OCI-LY7 (cell line): ENCODE data around the gene SETD6. TPM values are rescaled to one million over a fixed set of nuclear protein-coding genes. Genes with fewer than 3 reads are reported as not detected.

Source experiments
- BruUV-seq: library from RNA; stranded (reverse); fragments of 400-500 nt; replicated peaks from 2 replicates; lab custom pipeline; 2021; lab: Mats Ljungman, UMichigan
- CTCF ChIA-PET: fragments of 300-600 bp; sonication (Branson Sonifier 250); formaldehyde crosslinking; loops from one replicate; lab custom pipeline; 2022; ENCODE audit warnings: antibody characterized with exemption; ENCODE audit not compliant: unreplicated experiment; lab: Charles Lee
- POLR2A ChIA-PET: fragments of 300-600 bp; sonication (Branson Sonifier 250); formaldehyde crosslinking; loops from one replicate; lab custom pipeline; 2022; ENCODE audit warnings: antibody characterized with exemption; lab: Charles Lee
- DNase-seq: peaks from one replicate; pipeline ENCODE4 v3.0.0-alpha.2; 2015; ENCODE audit warnings: low spot score
- H2AFZ ChIP-seq: fragments of 200-600 bp; sonication (generic), shearing (Covaris generic); 2 replicates; pipeline ENCODE4 v1.6.1; 2014; ENCODE audit warnings: mild to moderate bottlenecking, antibody characterized with exemption, low read length, moderate library complexity
- H3K27ac ChIP-seq: fragments of 200-600 bp; sonication (generic); 2 replicates; pipeline ENCODE4 v1.5.1; 2014; ENCODE audit warnings: mixed run types, low read depth, mild to moderate bottlenecking, moderate library complexity, low read length, inconsistent platforms; ENCODE audit not compliant: poor library complexity, severe bottlenecking
- H3K36me3 ChIP-seq: fragments of 200-600 bp; sonication (generic); 2 replicates; pipeline ENCODE4 v1.6.1; 2014; ENCODE audit warnings: mild to moderate bottlenecking, antibody characterized with exemption, low read length, moderate library complexity, mixed read lengths; ENCODE audit not compliant: insufficient read depth
- H3K4me1 ChIP-seq: fragments of 200-600 bp; sonication (generic); 2 replicates; pipeline ENCODE4 v1.5.1; 2014; ENCODE audit warnings: mild to moderate bottlenecking, low read length; ENCODE audit not compliant: insufficient read depth, poor library complexity, severe bottlenecking
- H3K4me2 ChIP-seq: fragments of 200-600 bp; sonication (generic); 2 replicates; pipeline ENCODE4 v1.6.1; 2014; ENCODE audit warnings: mild to moderate bottlenecking, low read length
- H3K4me3 ChIP-seq: fragments of 200-600 bp; sonication (generic); 2 replicates; pipeline ENCODE4 v1.5.1; 2014; ENCODE audit warnings: mild to moderate bottlenecking, low read depth, low read length; ENCODE audit not compliant: poor library complexity, severe bottlenecking
- H3K79me2 ChIP-seq: fragments of 200-600 bp; sonication (generic); 2 replicates; pipeline ENCODE4 v1.6.1; 2016; ENCODE audit warnings: low read depth, mild to moderate bottlenecking, low read length, moderate library complexity, mixed read lengths; ENCODE audit not compliant: insufficient read depth
- H3K9me2 ChIP-seq: fragments of 200-600 bp; sonication (generic); 2 replicates; pipeline ENCODE4 v1.6.1; 2016; ENCODE audit warnings: mild to moderate bottlenecking, low read length, mixed read lengths; ENCODE audit not compliant: insufficient read depth
- H3K9me3 ChIP-seq: fragments of 200-600 bp; sonication (generic); 2 replicates; pipeline ENCODE4 v1.6.1; 2014; ENCODE audit warnings: mild to moderate bottlenecking, mixed run types, low read length, mixed read lengths
- H4K20me1 ChIP-seq: fragments of 200-600 bp; sonication (generic); 2 replicates; pipeline ENCODE4 v1.6.1; 2014; ENCODE audit warnings: mild to moderate bottlenecking, antibody characterized with exemption, low read length, moderate library complexity, mixed read lengths; ENCODE audit not compliant: insufficient read depth
- EZH2phosphoT487 ChIP-seq: fragments of 200-600 bp; sonication (generic); IDR thresholded peaks from 2 replicates; pipeline ENCODE4 v1.6.1; 2018; ENCODE audit warnings: low read depth, borderline replicate concordance, mild to moderate bottlenecking, mixed run types, antibody characterized with exemption, low read length, moderate library complexity, mixed read lengths
- intact Hi-C: fragments of 100-400 bp; cut with micrococcal nuclease; formaldehyde crosslinking; loops from one replicate; pipeline ENCODE4 v1.10.0; 2022; ENCODE audit not compliant: unreplicated experiment
- total RNA-seq, 2 experiments: library from RNA; depleted of rRNA in 1 of 2; stranded (reverse); fragments of >200 nt in 1 of 2; shearing (Covaris generic) in 1 of 2; gene quantifications; 2 replicates each; pipeline ENCODE4 v1.2.3, GENCODE V29; 2014 to 2022
- TF ChIP-seq, protein P1 (sequence below): fragments of 200-600 bp; sonication (generic); conservative IDR thresholded peaks from 2 replicates; pipeline ENCODE4 v1.5.1; 2014; ENCODE audit warnings: mild to moderate bottlenecking, antibody characterized with exemption, low read length, moderate library complexity, mixed read lengths

The SETD6 gene
- total RNA-seq, 2 experiments from 2014 or later: 19.6 to 33.1 TPM

DNA sequence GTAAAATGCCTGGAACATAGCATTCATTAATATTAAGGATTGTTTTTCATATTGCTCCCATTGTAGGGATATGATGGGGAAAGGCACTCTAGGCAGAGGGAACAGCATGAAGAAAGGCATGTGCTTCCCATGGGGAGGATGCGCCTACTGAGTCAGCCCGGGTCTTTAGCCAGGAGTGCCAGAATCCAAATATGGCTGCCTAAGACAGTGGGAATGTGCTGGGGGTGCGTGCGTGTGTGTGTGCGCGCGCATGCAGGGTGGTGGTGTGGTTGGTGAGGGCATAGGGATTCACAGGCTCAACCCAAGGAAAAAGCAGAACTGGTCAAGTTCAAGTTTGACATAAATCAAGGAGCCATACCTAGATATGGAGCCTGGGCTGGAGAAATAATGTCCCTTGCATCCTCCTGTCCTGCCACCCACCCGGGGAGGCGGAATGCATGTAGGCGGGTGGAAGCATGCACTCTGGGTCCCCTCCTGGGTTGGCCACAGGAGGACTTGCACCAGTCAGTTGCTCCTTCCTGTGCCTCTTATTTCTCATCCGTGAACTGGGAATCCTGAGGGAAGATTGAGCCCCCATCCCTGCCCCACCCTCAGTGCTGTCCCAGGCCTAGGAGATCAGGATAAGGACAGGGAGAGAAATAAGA lies 34.0 kb upstream of the SETD6 start:
- CTCF ChIA-PET: no interaction called here
- Histone ChIP-seq H2AFZ (no peak overlapping the region), H3K9me3 (no peaks in the 10 kb centered on the region), H3K4me1 (peaks cover 13% of the 10 kb centered on the region), H3K9me2 (no peaks in the 10 kb centered on the region), H3K36me3 (no peaks in the 10 kb centered on the region), H3K4me2 (no peak overlapping the region), H3K79me2 (no peaks in the 10 kb centered on the region), H3K27ac (no peak overlapping the region), H4K20me1 (no peaks in the 10 kb centered on the region), H3K4me3 (no peak overlapping the region)
- no TSS peak for BruUV-seq
- DNase-seq: no peak
- TF ChIP-seq EZH2phosphoT487: no peak
- TF ChIP-seq, protein P1, sequence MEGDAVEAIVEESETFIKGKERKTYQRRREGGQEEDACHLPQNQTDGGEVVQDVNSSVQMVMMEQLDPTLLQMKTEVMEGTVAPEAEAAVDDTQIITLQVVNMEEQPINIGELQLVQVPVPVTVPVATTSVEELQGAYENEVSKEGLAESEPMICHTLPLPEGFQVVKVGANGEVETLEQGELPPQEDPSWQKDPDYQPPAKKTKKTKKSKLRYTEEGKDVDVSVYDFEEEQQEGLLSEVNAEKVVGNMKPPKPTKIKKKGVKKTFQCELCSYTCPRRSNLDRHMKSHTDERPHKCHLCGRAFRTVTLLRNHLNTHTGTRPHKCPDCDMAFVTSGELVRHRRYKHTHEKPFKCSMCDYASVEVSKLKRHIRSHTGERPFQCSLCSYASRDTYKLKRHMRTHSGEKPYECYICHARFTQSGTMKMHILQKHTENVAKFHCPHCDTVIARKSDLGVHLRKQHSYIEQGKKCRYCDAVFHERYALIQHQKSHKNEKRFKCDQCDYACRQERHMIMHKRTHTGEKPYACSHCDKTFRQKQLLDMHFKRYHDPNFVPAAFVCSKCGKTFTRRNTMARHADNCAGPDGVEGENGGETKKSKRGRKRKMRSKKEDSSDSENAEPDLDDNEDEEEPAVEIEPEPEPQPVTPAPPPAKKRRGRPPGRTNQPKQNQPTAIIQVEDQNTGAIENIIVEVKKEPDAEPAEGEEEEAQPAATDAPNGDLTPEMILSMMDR: no peak
- POLR2A ChIA-PET: interaction anchor here (0.6 to 1.2 kb wide), 3 partner anchors 134 to 1497 kb away, joined by 3 to 5 read pairs (median 3); no protein-coding TSS in a partner anchor
- intact Hi-C loops: no loop called here

DNA sequence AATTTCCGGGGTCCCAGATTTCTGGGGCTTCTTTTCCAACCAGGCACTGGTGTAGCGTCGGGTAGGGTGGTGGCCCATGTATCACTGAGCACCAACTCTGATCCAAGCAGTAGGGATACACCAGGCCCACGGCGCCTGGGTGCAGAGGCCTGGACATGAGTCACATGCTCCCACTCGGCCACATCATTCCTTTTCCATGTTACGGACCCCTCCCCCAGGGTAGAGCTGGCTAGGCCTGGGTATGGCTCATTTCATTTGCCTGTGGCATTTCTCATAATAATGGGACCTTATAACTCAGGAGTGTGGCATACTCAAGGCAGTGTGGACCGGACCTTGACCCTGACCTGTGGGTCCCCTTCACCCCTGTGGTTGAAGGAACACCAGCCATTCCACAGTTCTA lies 33.4 kb upstream of the SETD6 start:
- Histone ChIP-seq H3K9me2 (no peaks in the 10 kb centered on the region), H3K79me2 (no peaks in the 10 kb centered on the region), H3K4me3 (no peak overlapping the region), H3K4me1 (peaks cover 13% of the 10 kb centered on the region), H3K27ac (no peak overlapping the region), H3K36me3 (no peaks in the 10 kb centered on the region), H3K4me2 (no peak overlapping the region), H2AFZ (no peak overlapping the region), H3K9me3 (no peaks in the 10 kb centered on the region), H4K20me1 (no peaks in the 10 kb centered on the region)
- ChIA-PET CTCF (no interaction called here), POLR2A (no interaction called here)
- DNase-seq: no peak
- intact Hi-C loops: no loop called here
- no TSS peak for BruUV-seq
- TF ChIP-seq, protein P1: no peak
- no peak for TF ChIP-seq EZH2phosphoT487
